ENCODE data around the gene CCDC81.
"Not testable (repeated sequence)": the region's sequence is repeated elsewhere in the genome, so short reads cannot be mapped to it uniquely, and the experiment has no call there.

Gene CCDC81

GRCh38 chr11:86422371-86422770 lies 47.7 kb downstream of the CCDC81 start:
- no peaks in the 10 kb centered on the region for H3K36me3 ChIP-seq (ENCODE audit: control insufficient read depth, insufficient read depth, low read length)
- no peak overlapping the region for H3K9ac ChIP-seq (ENCODE audit: low read length)
- H3K9me3 ChIP-seq (ENCODE audit: control insufficient read depth, low read length): no peaks in the 10 kb centered on the region
- no peaks in the 10 kb centered on the region for H3K27me3 ChIP-seq (ENCODE audit: control insufficient read depth, insufficient read depth, low read length)
- H3K4me3 ChIP-seq (ENCODE audit: low read length): no peak overlapping the region
- H3K4me1 ChIP-seq (ENCODE audit: control insufficient read depth, insufficient read depth, low read length): no peaks in the 10 kb centered on the region

- not testable (repeated sequence) for H3K36me3 ChIP-seq (ENCODE audit: control insufficient read depth, insufficient read depth, low read length); H3K27me3 ChIP-seq (ENCODE audit: control insufficient read depth, insufficient read depth, low read length); H3K9ac ChIP-seq (ENCODE audit: low read length); H3K9me3 ChIP-seq (ENCODE audit: control insufficient read depth, low read length); H3K4me1 ChIP-seq (ENCODE audit: control insufficient read depth, insufficient read depth, low read length); H3K4me3 ChIP-seq (ENCODE audit: low read length)
Observed at GRCh38 chr11:86423488-86423887, 48.8 kb downstream of the CCDC81 start.

DNA sequence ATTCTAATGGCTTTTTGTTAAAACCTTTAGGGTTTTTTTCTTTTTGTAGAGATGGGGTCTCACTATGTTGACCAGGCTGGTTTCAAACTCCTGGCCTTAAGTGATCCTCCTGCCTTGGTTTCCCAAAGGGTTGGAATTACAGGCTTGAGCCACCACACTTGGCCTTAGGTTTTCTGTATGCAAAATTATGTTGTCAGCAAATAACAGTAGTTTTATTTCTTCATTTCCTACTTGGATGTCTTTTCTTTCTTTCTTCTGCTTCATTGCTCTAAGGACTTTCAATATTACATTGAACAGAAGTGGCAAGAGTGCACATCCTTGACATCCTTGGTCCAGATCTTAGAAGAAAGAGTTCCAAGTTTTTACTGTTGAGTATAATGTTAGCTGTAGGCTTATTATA lies 52.8 kb downstream of the CCDC81 start:
- Histone ChIP-seq H3K9me3 (ENCODE audit: control insufficient read depth, low read length) (no peaks in the 10 kb centered on the region), H3K4me3 (ENCODE audit: low read length) (no peak overlapping the region), H3K4me1 (ENCODE audit: control insufficient read depth, insufficient read depth, low read length) (no peaks in the 10 kb centered on the region), H3K27me3 (ENCODE audit: control insufficient read depth, insufficient read depth, low read length) (no peaks in the 10 kb centered on the region), H3K9ac (ENCODE audit: low read length) (no peak overlapping the region), H3K36me3 (ENCODE audit: control insufficient read depth, insufficient read depth, low read length) (no peaks in the 10 kb centered on the region)

DNA sequence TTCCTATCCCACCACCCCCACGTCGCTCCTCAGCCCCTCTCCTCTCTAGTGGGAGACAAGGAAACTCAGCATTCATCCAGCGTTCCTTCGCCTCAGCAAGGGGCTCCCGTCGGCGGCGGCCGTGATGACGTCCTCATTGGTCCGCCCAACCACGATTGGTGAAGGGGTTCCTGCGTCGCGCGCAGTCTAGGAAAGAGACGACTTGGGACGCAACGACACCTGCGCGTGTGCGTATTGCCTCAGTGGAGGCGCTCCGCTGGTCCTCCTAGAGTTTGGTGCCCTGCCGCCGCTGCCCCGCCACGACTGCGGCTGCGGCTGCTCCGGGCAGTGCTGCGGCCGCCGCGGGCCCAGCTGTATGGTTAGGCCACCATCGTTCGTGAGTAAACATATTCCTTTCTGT lies 56.6 kb downstream of the CCDC81 start:
- Histone ChIP-seq H3K9me3 (ENCODE audit: control insufficient read depth, low read length) (no peaks in the 10 kb centered on the region), H3K9ac (ENCODE audit: low read length) (no peak overlapping the region), H3K4me3 (ENCODE audit: low read length) (no peak overlapping the region), H3K27me3 (ENCODE audit: control insufficient read depth, insufficient read depth, low read length) (no peaks in the 10 kb centered on the region), H3K4me1 (ENCODE audit: control insufficient read depth, insufficient read depth, low read length) (no peaks in the 10 kb centered on the region), H3K36me3 (ENCODE audit: control insufficient read depth, insufficient read depth, low read length) (no peaks in the 10 kb centered on the region)

DNA sequence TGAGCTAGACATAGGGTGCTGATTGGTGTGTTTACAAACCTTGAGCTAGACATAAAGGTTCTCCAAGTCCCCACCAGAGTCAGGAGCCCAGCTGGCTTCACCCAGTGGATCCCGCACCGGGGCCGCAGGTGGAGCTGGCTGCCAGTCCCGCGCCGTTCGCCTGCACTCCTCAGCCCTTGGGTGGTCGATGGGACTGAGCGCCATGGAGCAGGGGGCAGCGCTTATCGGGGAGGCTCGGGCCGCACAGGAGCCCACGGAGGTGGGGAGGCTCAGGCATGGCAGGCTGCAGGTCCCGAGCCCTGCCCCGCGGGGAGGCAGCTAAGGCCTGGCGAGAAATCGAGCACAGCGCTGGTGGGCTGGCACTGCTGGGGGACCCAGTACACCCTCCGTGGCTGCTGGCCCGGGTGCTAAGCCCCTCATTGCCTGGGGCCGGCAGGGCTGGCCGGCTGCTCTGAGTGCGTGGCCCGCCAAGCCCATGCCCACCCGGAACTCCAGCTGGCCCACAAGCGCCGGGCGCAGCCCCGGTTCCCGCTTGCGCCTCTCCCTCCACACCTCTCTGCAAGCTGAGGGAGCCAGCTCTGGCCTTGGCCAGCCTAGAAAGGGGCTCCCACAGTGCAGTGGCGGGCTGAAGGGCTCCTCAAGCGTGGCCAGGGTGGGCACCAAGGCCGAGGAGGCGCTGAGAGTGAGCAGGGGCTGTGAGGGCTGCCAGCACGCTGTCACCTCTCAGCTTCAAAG lies 58.8 kb downstream of the CCDC81 start:
- not testable (repeated sequence) for H3K36me3 ChIP-seq (ENCODE audit: control insufficient read depth, insufficient read depth, low read length); H3K9ac ChIP-seq (ENCODE audit: low read length); H3K4me1 ChIP-seq (ENCODE audit: control insufficient read depth, insufficient read depth, low read length); H3K4me3 ChIP-seq (ENCODE audit: low read length); H3K9me3 ChIP-seq (ENCODE audit: control insufficient read depth, low read length); H3K27me3 ChIP-seq (ENCODE audit: control insufficient read depth, insufficient read depth, low read length)

GRCh38 chr11:86435711-86436110 lies 61.0 kb downstream of the CCDC81 start:
- Histone ChIP-seq H3K4me3 (ENCODE audit: low read length) (no peak overlapping the region), H3K27me3 (ENCODE audit: control insufficient read depth, insufficient read depth, low read length) (no peaks in the 10 kb centered on the region), H3K9ac (ENCODE audit: low read length) (no peak overlapping the region), H3K4me1 (ENCODE audit: control insufficient read depth, insufficient read depth, low read length) (no peaks in the 10 kb centered on the region), H3K36me3 (ENCODE audit: control insufficient read depth, insufficient read depth, low read length) (no peaks in the 10 kb centered on the region), H3K9me3 (ENCODE audit: control insufficient read depth, low read length) (no peaks in the 10 kb centered on the region)

DNA sequence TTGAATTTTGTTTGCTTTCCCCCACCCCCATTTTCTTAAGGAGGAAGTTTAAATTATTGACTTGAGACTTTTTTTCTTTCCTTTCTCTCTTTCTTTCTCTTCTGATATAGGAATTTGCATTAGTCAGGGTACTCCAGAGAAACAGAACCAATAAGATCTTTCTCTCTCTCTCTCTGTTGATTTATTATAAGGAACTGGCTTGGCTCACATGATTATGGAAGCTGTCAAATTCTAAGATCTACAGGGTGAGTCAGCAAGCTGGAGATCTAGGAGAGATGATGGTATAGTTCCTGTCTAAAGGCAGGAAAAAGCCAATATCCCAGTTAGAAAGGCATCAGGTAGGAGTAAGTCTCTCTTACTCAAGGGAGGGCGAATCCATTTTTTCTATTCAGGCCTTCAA lies 64.0 kb downstream of the CCDC81 start:
- Histone ChIP-seq H3K27me3 (ENCODE audit: control insufficient read depth, insufficient read depth, low read length) (no peaks in the 10 kb centered on the region), H3K9ac (ENCODE audit: low read length) (no peak overlapping the region), H3K4me1 (ENCODE audit: control insufficient read depth, insufficient read depth, low read length) (no peaks in the 10 kb centered on the region), H3K36me3 (ENCODE audit: control insufficient read depth, insufficient read depth, low read length) (no peaks in the 10 kb centered on the region), H3K9me3 (ENCODE audit: control insufficient read depth, low read length) (no peaks in the 10 kb centered on the region), H3K4me3 (ENCODE audit: low read length) (no peak overlapping the region)

DNA sequence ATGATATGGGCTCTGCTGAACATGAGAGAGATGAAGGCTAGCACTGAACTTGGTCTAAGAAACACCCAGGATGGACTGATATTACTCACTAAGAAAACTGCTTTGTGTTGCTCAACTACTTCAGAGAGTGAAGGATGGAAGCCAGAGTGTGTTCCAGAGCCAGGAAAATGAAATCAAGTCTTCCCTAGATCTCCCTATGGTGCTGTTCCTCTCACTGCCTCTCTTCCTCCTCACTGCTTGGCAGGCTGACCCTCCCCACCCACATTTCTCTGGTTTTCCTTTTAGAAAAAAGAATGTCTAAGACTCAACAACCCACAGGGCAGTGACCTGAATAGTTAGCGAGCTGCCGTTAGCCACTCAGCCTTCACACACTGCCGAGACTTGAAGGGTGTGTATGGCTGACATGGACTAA lies 65.6 kb downstream of the CCDC81 start:
- Histone ChIP-seq H3K9me3 (ENCODE audit: control insufficient read depth, low read length) (no peaks in the 10 kb centered on the region), H3K4me1 (ENCODE audit: control insufficient read depth, insufficient read depth, low read length) (no peaks in the 10 kb centered on the region), H3K27me3 (ENCODE audit: control insufficient read depth, insufficient read depth, low read length) (no peaks in the 10 kb centered on the region), H3K9ac (ENCODE audit: low read length) (no peak overlapping the region), H3K4me3 (ENCODE audit: low read length) (no peak overlapping the region), H3K36me3 (ENCODE audit: control insufficient read depth, insufficient read depth, low read length) (no peaks in the 10 kb centered on the region)

DNA sequence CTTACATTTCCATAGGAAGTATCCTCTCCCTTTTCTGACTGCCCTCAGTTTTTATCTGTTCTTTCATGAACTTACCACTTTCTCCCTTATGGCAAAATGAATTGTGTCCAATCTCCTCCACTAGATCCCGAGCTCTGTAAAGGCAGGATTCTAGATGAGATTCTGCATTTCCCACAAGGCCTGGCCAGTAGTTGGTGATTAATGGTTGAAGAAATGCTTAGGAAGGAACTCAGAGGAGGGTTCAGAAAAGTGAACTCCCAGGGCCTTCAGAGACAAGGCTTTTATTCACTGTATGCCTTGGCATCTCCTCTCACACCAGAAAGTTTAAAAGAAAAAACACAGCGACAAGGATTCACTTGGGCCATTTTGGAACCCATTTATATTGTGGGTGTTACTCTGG lies 66.2 kb downstream of the CCDC81 start:
- Histone ChIP-seq H3K36me3 (ENCODE audit: control insufficient read depth, insufficient read depth, low read length) (no peaks in the 10 kb centered on the region), H3K4me3 (ENCODE audit: low read length) (no peak overlapping the region), H3K4me1 (ENCODE audit: control insufficient read depth, insufficient read depth, low read length) (no peaks in the 10 kb centered on the region), H3K9me3 (ENCODE audit: control insufficient read depth, low read length) (no peaks in the 10 kb centered on the region), H3K27me3 (ENCODE audit: control insufficient read depth, insufficient read depth, low read length) (no peaks in the 10 kb centered on the region), H3K9ac (ENCODE audit: low read length) (no peak overlapping the region)

DNA sequence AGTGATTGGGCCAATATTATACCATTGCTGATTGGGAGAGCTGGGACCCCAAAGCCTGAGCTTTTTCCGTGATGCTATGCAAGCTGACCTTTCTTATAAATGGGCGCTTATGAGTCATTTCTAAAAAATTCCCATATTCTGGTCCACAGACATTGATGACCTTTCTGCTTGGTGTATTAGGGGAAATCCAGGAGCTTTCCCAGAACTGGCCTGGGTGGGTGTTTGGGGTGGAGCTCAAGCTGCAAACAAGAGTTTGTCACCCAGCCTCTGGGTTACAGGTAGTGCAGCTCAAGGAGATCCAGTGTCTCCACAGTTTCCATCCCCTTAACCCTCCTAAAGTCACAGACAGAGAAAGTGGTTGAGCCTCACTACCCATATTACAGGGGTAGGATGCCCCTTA lies 67.7 kb downstream of the CCDC81 start:
- H3K9me3 ChIP-seq (ENCODE audit: control insufficient read depth, low read length): no peaks in the 10 kb centered on the region
- no peak overlapping the region for H3K9ac ChIP-seq (ENCODE audit: low read length)
- H3K4me3 ChIP-seq (ENCODE audit: low read length): no peak overlapping the region
- H3K4me1 ChIP-seq (ENCODE audit: control insufficient read depth, insufficient read depth, low read length): no peaks in the 10 kb centered on the region
- no peaks in the 10 kb centered on the region for H3K36me3 ChIP-seq (ENCODE audit: control insufficient read depth, insufficient read depth, low read length)
- no peaks in the 10 kb centered on the region for H3K27me3 ChIP-seq (ENCODE audit: control insufficient read depth, insufficient read depth, low read length)

- Histone ChIP-seq H3K4me3 (ENCODE audit: low read length) (no peak overlapping the region), H3K9ac (ENCODE audit: low read length) (no peak overlapping the region), H3K36me3 (ENCODE audit: control insufficient read depth, insufficient read depth, low read length) (no peaks in the 10 kb centered on the region), H3K27me3 (ENCODE audit: control insufficient read depth, insufficient read depth, low read length) (no peaks in the 10 kb centered on the region), H3K9me3 (ENCODE audit: control insufficient read depth, low read length) (no peaks in the 10 kb centered on the region), H3K4me1 (ENCODE audit: control insufficient read depth, insufficient read depth, low read length) (no peaks in the 10 kb centered on the region)
Observed at GRCh38 chr11:86442827-86443226, 68.1 kb downstream of the CCDC81 start.

DNA sequence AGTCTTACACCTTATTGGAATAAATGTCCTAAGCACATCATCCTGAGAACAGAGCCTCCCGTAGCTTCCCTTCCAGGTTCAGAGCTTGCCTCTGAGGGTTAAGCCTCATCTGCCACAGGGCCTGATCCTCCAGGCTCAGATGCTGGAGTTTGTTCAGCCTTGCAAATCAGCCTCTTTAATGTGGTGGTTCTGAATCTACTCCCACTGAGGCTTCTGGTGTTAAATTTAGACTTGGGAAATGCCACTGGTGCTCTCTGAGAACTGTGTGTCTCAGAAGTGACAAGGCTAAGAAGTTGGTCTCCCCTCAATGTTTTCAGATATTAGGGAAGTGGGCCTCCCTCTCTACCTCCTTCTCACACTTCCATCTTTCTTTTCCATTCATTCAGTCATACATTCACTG lies 68.7 kb downstream of the CCDC81 start:
- Histone ChIP-seq H3K9me3 (ENCODE audit: control insufficient read depth, low read length) (no peaks in the 10 kb centered on the region), H3K4me3 (ENCODE audit: low read length) (no peak overlapping the region), H3K9ac (ENCODE audit: low read length) (no peak overlapping the region), H3K4me1 (ENCODE audit: control insufficient read depth, insufficient read depth, low read length) (no peaks in the 10 kb centered on the region), H3K27me3 (ENCODE audit: control insufficient read depth, insufficient read depth, low read length) (no peaks in the 10 kb centered on the region), H3K36me3 (ENCODE audit: control insufficient read depth, insufficient read depth, low read length) (no peaks in the 10 kb centered on the region)

DNA sequence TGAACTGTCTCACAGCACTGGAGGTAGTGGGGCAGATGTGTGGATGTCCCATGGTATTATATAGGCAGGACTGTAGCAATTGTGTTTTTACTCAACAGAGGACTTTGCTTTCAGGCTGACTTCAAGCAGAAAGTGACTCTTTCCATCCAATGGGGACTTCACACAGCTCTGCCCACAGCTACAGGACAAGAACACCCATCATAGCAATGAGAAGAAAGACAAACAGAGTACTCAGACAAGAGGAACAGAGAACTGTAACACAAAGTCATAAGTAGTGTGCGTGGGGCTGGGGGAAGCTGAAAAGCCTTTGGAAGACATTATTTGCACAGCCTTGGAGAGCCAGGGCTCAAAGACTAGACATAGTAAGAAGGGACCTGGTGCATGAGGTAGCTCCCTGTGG lies 70.3 kb downstream of the CCDC81 start:
- Histone ChIP-seq H3K9ac (ENCODE audit: low read length) (no peak overlapping the region), H3K36me3 (ENCODE audit: control insufficient read depth, insufficient read depth, low read length) (no peaks in the 10 kb centered on the region), H3K9me3 (ENCODE audit: control insufficient read depth, low read length) (no peaks in the 10 kb centered on the region), H3K4me3 (ENCODE audit: low read length) (no peak overlapping the region), H3K27me3 (ENCODE audit: control insufficient read depth, insufficient read depth, low read length) (no peaks in the 10 kb centered on the region), H3K4me1 (ENCODE audit: control insufficient read depth, insufficient read depth, low read length) (no peaks in the 10 kb centered on the region)
